HepG2 (cell line): ENCODE measurements around the gene HRCT1. TPM values are rescaled to one million over a fixed set of nuclear protein-coding genes. Genes with fewer than 3 reads are reported as not detected.

Experiments used
- ATAC-seq: fragments of 200-7000 bp; cut with Tn5 transposase; 3 replicates; pipeline ENCODE4 v1.9.1; 2020; ENCODE audit warnings: mild to moderate bottlenecking, moderate library complexity
- BruUV-seq: library from RNA; stranded (reverse); fragments of 400-500 nt; replicated peaks from 2 replicates; lab custom pipeline; 2021; lab: Mats Ljungman, UMichigan
- CTCF ChIA-PET: fragments of 300-600 bp; formaldehyde crosslinking; extraction: SDS; loops from one replicate; lab custom pipeline; 2021; ENCODE audit warnings: low total read pairs, inconsistent platforms, low intra/inter-chr PET ratio; lab: Yijun Ruan, JAX
- POLR2A ChIA-PET: fragments of 350-600 bp; sonication (Branson Sonifier 250); formaldehyde crosslinking; loops from one replicate; lab custom pipeline; 2020; ENCODE audit warnings: antibody characterized with exemption, inconsistent platforms; lab: Yijun Ruan, JAX
- DNase-seq: peaks from one replicate; pipeline ENCODE4 v3.0.0-alpha.2; 2015; ENCODE audit warnings: low spot score
- FAIRE-seq: peaks from 3 replicates; lab custom pipeline; 2011; peaks lifted over from hg19 to GRCh38; lab: Jason Lieb, UNC
- H2AFZ ChIP-seq: one replicate; pipeline ENCODE4 v1.6.1; 2011; ENCODE audit warnings: low read length, inconsistent platforms
- H3K27ac ChIP-seq: fragments of 300-600 bp; 3 replicates; pipeline ENCODE4 v1.8.0; 2011; ENCODE audit warnings: mixed run types, mild to moderate bottlenecking, mixed read lengths, low read length, inconsistent platforms; ENCODE audit not compliant: insufficient read depth; ENCODE audit errors: extremely low read length
- H3K27me3 ChIP-seq, 2 experiments: fragments of 200-600 bp in 1 of 2; 2 replicates in 1 of 2; 3 replicates in 1 of 2; pipeline versions ENCODE4 v1.6.0 to v1.8.0; 2011; ENCODE audit warnings: low read length in 2 of 2, mild to moderate bottlenecking in 2 of 2, moderate library complexity in 2 of 2, inconsistent platforms in 1 of 2; ENCODE audit not compliant: insufficient read depth in 2 of 2, control insufficient read depth in 1 of 2
- H3K36me3 ChIP-seq, 2 experiments: fragments of 200-600 bp in 1 of 2; replicated peaks in 1 of 2; 2 replicates in 1 of 2; 3 replicates in 1 of 2; pipeline versions ENCODE4 v1.5.1 to v1.8.0; 2011; ENCODE audit warnings: low read length in 2 of 2, inconsistent platforms in 1 of 2; ENCODE audit not compliant: insufficient read depth in 2 of 2, control insufficient read depth in 1 of 2
- H3K4me1 ChIP-seq: 2 replicates; pipeline ENCODE4 v1.5.1; 2012; ENCODE audit warnings: low read length, inconsistent platforms; ENCODE audit not compliant: insufficient read depth
- H3K4me2 ChIP-seq: 2 replicates; pipeline ENCODE4 v1.6.0; 2011; ENCODE audit warnings: low read depth, low read length, inconsistent platforms
- H3K4me3 ChIP-seq, 3 experiments: fragments of 200-600 bp in 1 of 3; sonication (generic), shearing (Covaris generic) in 1 of 3; replicated peaks in 1 of 3; 2 replicates each; pipeline ENCODE4 v1.5.1; 2011 to 2016; ENCODE audit warnings: low read length in 3 of 3, inconsistent platforms in 2 of 3, low read depth in 2 of 3, mild to moderate bottlenecking in 2 of 3, control low read depth in 1 of 3, mixed read lengths in 1 of 3; ENCODE audit not compliant: insufficient read depth in 1 of 3
- H3K79me2 ChIP-seq: one replicate; pipeline ENCODE4 v1.6.1; 2011; ENCODE audit warnings: low read length, inconsistent platforms; ENCODE audit not compliant: insufficient read depth
- H3K9ac ChIP-seq: 2 replicates; pipeline ENCODE4 v1.6.0; 2011; ENCODE audit warnings: mild to moderate bottlenecking, low read depth, low read length, inconsistent platforms; ENCODE audit not compliant: insufficient read depth
- H3K9me3 ChIP-seq: 2 replicates; pipeline ENCODE4 v1.5.1; 2012; ENCODE audit warnings: mild to moderate bottlenecking, low read length
- H4K20me1 ChIP-seq: 2 replicates; pipeline ENCODE4 v1.6.0; 2011; ENCODE audit warnings: inconsistent platforms, mild to moderate bottlenecking, low read length, moderate library complexity; ENCODE audit not compliant: insufficient read depth
- CAMTA2 ChIP-seq: sonication (generic); formaldehyde crosslinking; IDR thresholded peaks from 2 replicates; pipeline ENCODE4 v1.4.0; 2020; ENCODE audit warnings: mild to moderate bottlenecking, missing genetic modification reagents, borderline replicate concordance
- DBP ChIP-seq: sonication (generic); formaldehyde crosslinking; IDR thresholded peaks from 2 replicates; pipeline ENCODE4 v1.4.0; 2020; ENCODE audit warnings: missing genetic modification reagents; ENCODE audit errors: not compliant biosample characterization
- FOXK1 ChIP-seq: sonication (generic); formaldehyde crosslinking; IDR thresholded peaks from 2 replicates; pipeline ENCODE4 v1.4.0; 2020; ENCODE audit warnings: low read depth, missing genetic modification reagents, borderline replicate concordance
- HIVEP1 ChIP-seq: sonication (generic); formaldehyde crosslinking; IDR thresholded peaks from 2 replicates; pipeline ENCODE4 v1.4.0; 2020; ENCODE audit warnings: mild to moderate bottlenecking, missing genetic modification reagents
- JDP2 ChIP-seq: sonication (generic); formaldehyde crosslinking; IDR thresholded peaks from 2 replicates; pipeline ENCODE4 v1.8.1; 2022; ENCODE audit warnings: missing genetic modification reagents, borderline replicate concordance
- MED8 ChIP-seq: sonication (generic); formaldehyde crosslinking; IDR thresholded peaks from 2 replicates; pipeline ENCODE4 v1.8.1; 2023; ENCODE audit warnings: mild to moderate bottlenecking, missing genetic modification reagents; ENCODE audit not compliant: insufficient replicate concordance
- MXD4 ChIP-seq: IDR thresholded peaks from 2 replicates; pipeline ENCODE4 v1.6.1; 2016; ENCODE audit warnings: mild to moderate bottlenecking, missing biosample characterization, missing genetic modification reagents
- NFRKB ChIP-seq: fragments of 450-650 bp; IDR thresholded peaks from 2 replicates; pipeline ENCODE4 v1.6.1; 2017
- POLR2A ChIP-seq, 2 experiments: IDR thresholded peaks; 2 replicates each; pipeline ENCODE4 v1.6.1; 2011; ENCODE audit warnings: low read depth in 2 of 2, low read length in 2 of 2, mild to moderate bottlenecking in 1 of 2, moderate library complexity in 1 of 2; ENCODE audit not compliant: insufficient read depth in 1 of 2
- RBAK ChIP-seq: sonication (generic); formaldehyde crosslinking; IDR thresholded peaks from 2 replicates; pipeline ENCODE4 v1.5.1; 2020; ENCODE audit warnings: mild to moderate bottlenecking, missing genetic modification reagents
- ZNF142 ChIP-seq: sonication (generic); formaldehyde crosslinking; IDR thresholded peaks from 2 replicates; pipeline ENCODE4 v1.4.0; 2020; ENCODE audit warnings: missing genetic modification reagents
- ZNF468 ChIP-seq: sonication (generic); formaldehyde crosslinking; IDR thresholded peaks from 2 replicates; pipeline ENCODE4 v1.8.0; 2022; ENCODE audit warnings: mild to moderate bottlenecking, moderate library complexity, missing genetic modification reagents
- ZNF543 ChIP-seq: sonication (generic); formaldehyde crosslinking; IDR thresholded peaks from 2 replicates; pipeline ENCODE4 v1.4.0; 2020; ENCODE audit warnings: mild to moderate bottlenecking, missing genetic modification reagents
- ZNF737 ChIP-seq: sonication (generic); formaldehyde crosslinking; IDR thresholded peaks from 2 replicates; pipeline ENCODE4 v1.5.0; 2020; ENCODE audit warnings: missing genetic modification reagents, mild to moderate bottlenecking, borderline replicate concordance
- ZSCAN21 ChIP-seq: sonication (generic); formaldehyde crosslinking; IDR thresholded peaks from 2 replicates; pipeline ENCODE4 v1.8.0; 2022; ENCODE audit warnings: mild to moderate bottlenecking, missing genetic modification reagents, moderate library complexity, borderline replicate concordance
- WGBS: methylation state at CpG from one replicate; pipeline ENCODE4 v1.1.6; 2017; ENCODE audit warnings: low lambda C conversion rate; 5-methylcytosine and 5-hydroxymethylcytosine counted together
- in situ Hi-C: cut with HindIII; loops from 2 replicates; pipeline ENCODE4 v1.10.0; 2017; ENCODE audit warnings: low pct_unique_long_range_greater_than_20kb; ENCODE audit not compliant: extremely low pct_ligation_motif_present
- intact Hi-C: fragments of 100-400 bp; cut with micrococcal nuclease; formaldehyde crosslinking; loops from one replicate; pipeline ENCODE4 v1.10.0; 2022; ENCODE audit not compliant: unreplicated experiment
- polyA plus RNA-seq, 8 experiments: library from polyadenylated mRNA; depleted of rRNA in 3 of 8; stranded (reverse) in 7 of 8; unstranded in 1 of 8; fragments of >200 nt; fragmentation: Illumina TruSeq in 4 of 8; extraction: Trizol in 4 of 8; gene quantifications; 2 replicates each; pipeline versions ENCODE4 v1.2.1 to v1.2.3, GENCODE V29; 2011 to 2016; ENCODE audit warnings: low read depth in 4 of 8, missing spikeins in 1 of 8, mixed read lengths in 1 of 8; ENCODE audit not compliant: insufficient read depth in 1 of 8
- total RNA-seq, 5 experiments: library from RNA; depleted of rRNA; stranded (reverse); fragments of >200 nt; fragmentation: Illumina TruSeq; extraction: Trizol; gene quantifications; 2 replicates each; pipeline ENCODE4 v1.2.3, GENCODE V29; 2016; ENCODE audit warnings: low read depth in 1 of 5

Gene HRCT1
- total and polyA plus RNA-seq, 2 of the 13 experiments (the other 11 are each of a cell fraction or from before 2014, with no cell fraction given): 0.13 TPM; not detected in 1

DNA sequence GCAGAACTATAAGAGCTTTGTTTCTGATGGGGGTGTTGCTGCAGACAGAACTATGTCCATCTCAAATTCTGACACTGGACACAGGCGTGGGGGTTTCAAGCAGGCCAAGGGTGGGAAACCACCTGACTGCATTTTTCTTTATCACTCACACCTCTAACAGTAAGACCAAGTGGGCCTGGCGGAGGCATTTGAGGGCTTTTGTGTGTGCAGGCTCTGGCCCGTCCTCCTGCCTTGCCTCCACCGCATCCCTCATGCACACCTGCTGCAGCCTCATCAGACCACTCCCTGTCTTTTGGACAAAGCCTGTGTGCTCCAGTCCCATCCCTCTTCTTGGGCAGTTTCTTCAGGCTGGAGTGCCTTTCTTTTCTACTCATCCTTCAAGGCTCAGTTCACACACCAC lies 43.7 kb upstream of the HRCT1 start:
- no TSS peak for BruUV-seq
- Histone ChIP-seq H3K4me2 (no peak overlapping the region), H3K4me1 (no peaks in the 10 kb centered on the region), H3K9ac (no peak overlapping the region), H4K20me1 (no peaks in the 10 kb centered on the region), H3K9me3 (no peaks in the 10 kb centered on the region), H3K27ac (no peak overlapping the region), H3K36me3 (no peaks in the 10 kb centered on the region), H3K27me3 (peaks cover 1 to 16% of the 10 kb centered on the region in 2 experiments; a peak in 2 of 5 replicates), H3K79me2 (no peaks in the 10 kb centered on the region), H2AFZ (no peak overlapping the region), H3K4me3 (no peak overlapping the region)
- TF ChIP-seq NFRKB (no peak), ZNF468 (no peak), FOXK1 (CRISPR knock-in tag) (no peak), ZNF737 (CRISPR knock-in tag) (no peak), POLR2A (IDR thresholded peaks at IDR 0.05; ENCODE audit: insufficient read depth in 1 of 2, low read depth in 2 of 2, low read length in 2 of 2) (no peak), MED8 (CRISPR knock-in tag) (no peak), ZNF543 (CRISPR knock-in tag) (no peak), ZSCAN21 (no peak), JDP2 (CRISPR knock-in tag) (no peak), DBP (CRISPR knock-in tag) (no peak), MXD4 (CRISPR knock-in tag) (no peak), HIVEP1 (CRISPR knock-in tag) (no peak), ZNF142 (CRISPR knock-in tag) (no peak), CAMTA2 (CRISPR knock-in tag) (no peak), RBAK (no peak)
- FAIRE-seq (no peak), ATAC-seq (no peak), DNase-seq (no peak)
- ChIA-PET POLR2A (no interaction called here), CTCF (no interaction called here)
- in situ Hi-C loops (no loop called here), intact Hi-C loops (no loop called here)
- WGBS: 43% methylated on average over 4 of the region's 4 CpGs
